Measurements from ENCODE around the gene DDAH2. TPM values are rescaled to one million over a fixed set of nuclear protein-coding genes. Genes with fewer than 3 reads are reported as not detected.

DDAH2 gene
- polyA plus RNA-seq, 3 donors: 189 to 234 (median 211) TPM

GRCh38 chr6:31701666-31702404 is 27.3 kb downstream of the DDAH2 start:
- no peak for DNase-seq

- DNase-seq: no peak
These were observed 28.2 kb downstream of the DDAH2 start for GRCh38 chr6:31700740-31701401.

- no peak for DNase-seq
These were observed 31.5 kb downstream of the DDAH2 start for GRCh38 chr6:31697555-31697954.

- no peak for DNase-seq
These were observed 35.6 kb downstream of the DDAH2 start for GRCh38 chr6:31693535-31693934.

- DNase-seq: no peak
These were observed 36.2 kb downstream of the DDAH2 start for GRCh38 chr6:31692886-31693285.

- DNase-seq: no peak
These were observed 36.7 kb downstream of the DDAH2 start for GRCh38 chr6:31692353-31692752.

GRCh38 chr6:31691564-31692108 is 37.5 kb downstream of the DDAH2 start:
- DNase-seq: no peak

- no peak for DNase-seq
These were observed 38.0 kb downstream of the DDAH2 start for GRCh38 chr6:31691078-31691463.

- DNase-seq: no peak
These were observed 38.6 kb downstream of the DDAH2 start for GRCh38 chr6:31690231-31691077.

- DNase-seq: no peak
These were observed 39.6 kb downstream of the DDAH2 start for GRCh38 chr6:31689249-31690110.

- no peak for DNase-seq
These were observed 41.0 kb downstream of the DDAH2 start for GRCh38 chr6:31687860-31688693.

- DNase-seq: no peak
These were observed 41.8 kb downstream of the DDAH2 start for GRCh38 chr6:31687321-31687720.

- no peak for DNase-seq
These were observed 42.6 kb downstream of the DDAH2 start for GRCh38 chr6:31686483-31686882.

- no peak for DNase-seq
These were observed 45.5 kb downstream of the DDAH2 start for GRCh38 chr6:31683591-31683990.

- no peak for DNase-seq
These were observed 47.9 kb downstream of the DDAH2 start for GRCh38 chr6:31681135-31681671.

GRCh38 chr6:31680226-31681134 is 48.6 kb downstream of the DDAH2 start, which contains the start of gene LY6G5C:
TSS of gene LY6G5C (minus strand) at chr6:31681067. CDS start at chr6:31680373, 694 bp downstream.
- DNase-seq: peak; percentile 89

- no peak for DNase-seq
These were observed 51.1 kb downstream of the DDAH2 start for GRCh38 chr6:31677955-31678354.
